Neural cell (in vitro differentiated cells): ENCODE data around the gene XKR3. TPM values are rescaled to one million over a fixed set of nuclear protein-coding genes. Genes with fewer than 3 reads are reported as not detected.
"Not testable (repeated sequence)": the region's sequence is repeated elsewhere in the genome, so short reads cannot be mapped to it uniquely, and the experiment has no call there.

Experiments
- H2AFZ ChIP-seq: fragments of 200-600, 300-800 bp; sonication (generic), shearing (Covaris generic); 2 replicates; pipeline ENCODE4 v1.6.0; 2014; ENCODE audit warnings: low read depth, mild to moderate bottlenecking, antibody characterized with exemption, low read length, moderate library complexity
- H3F3A ChIP-seq: fragments of 200-600 bp; shearing (Covaris generic); 2 replicates; pipeline ENCODE4 v1.6.1; 2016; ENCODE audit warnings: mild to moderate bottlenecking, moderate library complexity, mixed read lengths, antibody characterized with exemption, low read length; ENCODE audit not compliant: insufficient read depth, poor library complexity, severe bottlenecking
- H3K27ac ChIP-seq: fragments of 200-600, 300-800 bp; sonication (generic), shearing (Covaris generic); 2 replicates; pipeline ENCODE4 v1.5.1; 2014; ENCODE audit warnings: mild to moderate bottlenecking, low read length, moderate library complexity
- H3K27me3 ChIP-seq: fragments of 300-800, 200-600 bp; sonication (generic), shearing (Covaris generic); 2 replicates; pipeline ENCODE4 v1.6.0; 2014; ENCODE audit warnings: mild to moderate bottlenecking, low read depth, low read length, moderate library complexity; ENCODE audit not compliant: insufficient read depth
- H3K36me3 ChIP-seq: fragments of 300-800, 200-600 bp; sonication (generic), shearing (Covaris generic); 2 replicates; pipeline ENCODE4 v1.5.1; 2014; ENCODE audit warnings: mild to moderate bottlenecking, antibody characterized with exemption, low read length, moderate library complexity; ENCODE audit not compliant: insufficient read depth
- H3K4me2 ChIP-seq: fragments of 300-800, 200-600 bp; sonication (generic), shearing (Covaris generic); 2 replicates; pipeline ENCODE4 v1.6.0; 2014; ENCODE audit warnings: mild to moderate bottlenecking, low read length
- H3K4me3 ChIP-seq: fragments of 300-800, 200-600 bp; sonication (generic), shearing (Covaris generic); 2 replicates; pipeline ENCODE4 v1.5.1; 2014; ENCODE audit warnings: mild to moderate bottlenecking, low read length, moderate library complexity
- H3K79me2 ChIP-seq: fragments of 200-600 bp; shearing (Covaris generic); replicated peaks from 2 replicates; pipeline ENCODE4 v1.6.0; 2014; ENCODE audit warnings: mild to moderate bottlenecking, low read length, moderate library complexity; ENCODE audit not compliant: insufficient read depth
- H3K9ac ChIP-seq: fragments of 300-800, 200-600 bp; sonication (generic), shearing (Covaris generic); 2 replicates; pipeline ENCODE4 v1.6.1; 2016; ENCODE audit warnings: mild to moderate bottlenecking, low read length, mixed read lengths
- H3K9me2 ChIP-seq: fragments of 200-600 bp; shearing (Covaris generic); 2 replicates; pipeline ENCODE4 v1.6.1; 2016; ENCODE audit warnings: mild to moderate bottlenecking, low read length, mixed read lengths; ENCODE audit not compliant: insufficient read depth
- H3K9me3 ChIP-seq: fragments of 200-600, 300-800 bp; sonication (generic), shearing (Covaris generic); 2 replicates; pipeline ENCODE4 v1.6.1; 2016; ENCODE audit warnings: mild to moderate bottlenecking, mixed run types, low read length, moderate library complexity, mixed read lengths
- H4K20me1 ChIP-seq: fragments of 200-600 bp; shearing (Covaris generic); 2 replicates; pipeline ENCODE4 v1.6.1; 2016; ENCODE audit warnings: mild to moderate bottlenecking, mixed run types; ENCODE audit not compliant: insufficient read depth
- CTCF ChIP-seq: fragments of 450-650 bp; IDR thresholded peaks from 2 replicates; pipeline ENCODE4 v1.5.1; 2014; ENCODE audit warnings: antibody characterized with exemption, mild to moderate bottlenecking, moderate library complexity; ENCODE audit not compliant: poor library complexity, severe bottlenecking
- EP300 ChIP-seq: fragments of 450-650 bp; conservative IDR thresholded peaks from 2 replicates; pipeline ENCODE4 v1.6.1; 2014; ENCODE audit warnings: antibody characterized with exemption, mild to moderate bottlenecking, moderate library complexity; ENCODE audit not compliant: poor library complexity, severe bottlenecking
- EZH2 ChIP-seq: fragments of 200-600, 300-800 bp; shearing (Covaris generic), sonication (generic); IDR thresholded peaks from 2 replicates; pipeline ENCODE4 v1.6.1; 2014; ENCODE audit warnings: antibody characterized with exemption, low read length, borderline replicate concordance, mild to moderate bottlenecking; ENCODE audit not compliant: insufficient read depth, poor library complexity, severe bottlenecking
- MXI1 ChIP-seq: fragments of 450-650 bp; conservative IDR thresholded peaks from 2 replicates; pipeline ENCODE4 v1.6.1; 2014; ENCODE audit warnings: antibody characterized with exemption, mild to moderate bottlenecking; ENCODE audit not compliant: poor library complexity, severe bottlenecking
- POLR2AphosphoS5 ChIP-seq: IDR thresholded peaks from 2 replicates; pipeline ENCODE4 v1.6.1; 2012
- RAD21 ChIP-seq: fragments of 450-650 bp; conservative IDR thresholded peaks from 2 replicates; pipeline ENCODE4 v1.6.1; 2014; ENCODE audit warnings: antibody characterized with exemption, mild to moderate bottlenecking, moderate library complexity
- SMC3 ChIP-seq: fragments of 450-650 bp; conservative IDR thresholded peaks from 2 replicates; pipeline ENCODE4 v1.6.1; 2014; ENCODE audit warnings: antibody characterized with exemption, mild to moderate bottlenecking, moderate library complexity; ENCODE audit not compliant: poor library complexity
- TAF1 ChIP-seq: IDR thresholded peaks from 2 replicates; pipeline ENCODE4 v1.6.1; 2012; ENCODE audit warnings: low read depth
- polyA plus RNA-seq: library from polyadenylated mRNA; depleted of rRNA; stranded (reverse); fragments of >200 nt; gene quantifications from 2 replicates; pipeline ENCODE4 v1.2.3, GENCODE V29; 2014

XKR3 gene
- polyA plus RNA-seq, 1 donor from 2014 or later = not detected

- Histone ChIP-seq H3F3A (no peaks in the 10 kb centered on the region), H3K4me2 (no peak overlapping the region), H3K79me2 (no peaks in the 10 kb centered on the region), H3K27ac (no peak overlapping the region), H3K27me3 (no peaks in the 10 kb centered on the region), H3K9ac (no peak overlapping the region), H3K36me3 (no peaks in the 10 kb centered on the region), H4K20me1 (no peaks in the 10 kb centered on the region), H3K9me3 (no peaks in the 10 kb centered on the region), H3K9me2 (no peaks in the 10 kb centered on the region), H2AFZ (no peak overlapping the region), H3K4me3 (no peak overlapping the region)
- TF ChIP-seq EP300 (no peak), RAD21 (no peak), CTCF (no peak), SMC3 (no peak), POLR2AphosphoS5 (no peak), MXI1 (no peak), TAF1 (no peak), EZH2 (no peak)
These were observed 47.8 kb downstream of the XKR3 start for GRCh38 chr22:16777284-16777924.

GRCh38 chr22:16776080-16776479 lies 49.1 kb downstream of the XKR3 start:
- H4K20me1 ChIP-seq = no peaks in the 10 kb centered on the region
- TF ChIP-seq TAF1 (no peak), POLR2AphosphoS5 (no peak), SMC3 (no peak), CTCF (no peak)
- no peaks in the 10 kb centered on the region for H3K79me2 ChIP-seq
- no peak overlapping the region for H3K27ac ChIP-seq
- H2AFZ ChIP-seq = no peak overlapping the region
- no peaks in the 10 kb centered on the region for H3K36me3 ChIP-seq
- no peaks in the 10 kb centered on the region for H3F3A ChIP-seq
- H3K4me2 ChIP-seq = no peak overlapping the region
- H3K9ac ChIP-seq = no peak overlapping the region
- no peaks in the 10 kb centered on the region for H3K9me3 ChIP-seq
- H3K9me2 ChIP-seq = no peaks in the 10 kb centered on the region
- H3K27me3 ChIP-seq = no peaks in the 10 kb centered on the region
- no peak overlapping the region for H3K4me3 ChIP-seq

GRCh38 chr22:16774911-16775500 lies 50.2 kb downstream of the XKR3 start:
- TF ChIP-seq RAD21 (no peak), CTCF (peak; percentile 6), EP300 (no peak)
- no peaks in the 10 kb centered on the region for H3F3A ChIP-seq
- no peak overlapping the region for H3K4me2 ChIP-seq
- H3K27ac ChIP-seq = no peak overlapping the region
- no peaks in the 10 kb centered on the region for H4K20me1 ChIP-seq
- no peaks in the 10 kb centered on the region for H3K79me2 ChIP-seq
- H2AFZ ChIP-seq = no peak overlapping the region
- H3K9me3 ChIP-seq = no peaks in the 10 kb centered on the region
- H3K9me2 ChIP-seq = no peaks in the 10 kb centered on the region
- no peak overlapping the region for H3K4me3 ChIP-seq
- H3K9ac ChIP-seq = no peak overlapping the region
- H3K36me3 ChIP-seq = no peaks in the 10 kb centered on the region
- no peaks in the 10 kb centered on the region for H3K27me3 ChIP-seq

GRCh38 chr22:16771569-16771968 lies 53.6 kb downstream of the XKR3 start:
- H3K9me3 ChIP-seq = not testable (repeated sequence)

More at GRCh38 chr22:16771569-16771968, 53.6 kb downstream of the XKR3 start:
- H3K4me3 ChIP-seq, H3K27me3 ChIP-seq, H3F3A ChIP-seq, H3K9me2 ChIP-seq, H3K4me2 ChIP-seq, H3K79me2 ChIP-seq, H3K27ac ChIP-seq, H3K9ac ChIP-seq, H4K20me1 ChIP-seq, H3K36me3 ChIP-seq, H2AFZ ChIP-seq: not testable (repeated sequence)
